Loucy (cell line): Measurements from ENCODE around the gene B4GALT2.
A peak's percentile ranks its signal among the peaks of the same experiment; 100 is the strongest.

Experiments used
- H2AFZ ChIP-seq: fragments of 200-600 bp; sonication (generic); 2 replicates; pipeline ENCODE4 v1.6.0; 2016; ENCODE audit warnings: antibody characterized with exemption, mild to moderate bottlenecking, low read length, moderate library complexity
- H3F3A ChIP-seq: fragments of 200-600 bp; 2 replicates; pipeline ENCODE4 v1.6.0; 2016; ENCODE audit warnings: antibody characterized with exemption, low read depth, mild to moderate bottlenecking
- H3K27me3 ChIP-seq: fragments of 200-600 bp; sonication (generic); 2 replicates; pipeline ENCODE4 v1.6.1; 2014; ENCODE audit warnings: low read length, mild to moderate bottlenecking; ENCODE audit not compliant: insufficient read depth, poor library complexity, severe bottlenecking
- H3K36me3 ChIP-seq: fragments of 200-600 bp; sonication (generic); 2 replicates; pipeline ENCODE4 v1.6.1; 2016; ENCODE audit warnings: low read length; ENCODE audit not compliant: insufficient read depth
- H3K4me1 ChIP-seq: fragments of 200-600 bp; sonication (generic); 2 replicates; pipeline ENCODE4 v1.5.1; 2014; ENCODE audit warnings: low read length, mild to moderate bottlenecking; ENCODE audit not compliant: insufficient read depth, poor library complexity, severe bottlenecking
- H3K4me2 ChIP-seq: fragments of 200-600 bp; sonication (generic); 2 replicates; pipeline ENCODE4 v1.6.0; 2014; ENCODE audit warnings: antibody characterized with exemption, low read length, low read depth, mild to moderate bottlenecking; ENCODE audit not compliant: poor library complexity, severe bottlenecking
- H3K4me3 ChIP-seq: fragments of 200-600 bp; sonication (generic); 2 replicates; pipeline ENCODE4 v1.5.1; 2014; ENCODE audit warnings: low read length, mild to moderate bottlenecking, mixed read lengths; ENCODE audit not compliant: poor library complexity, severe bottlenecking
- H3K79me2 ChIP-seq: fragments of 200-600 bp; sonication (generic); 2 replicates; pipeline ENCODE4 v1.6.1; 2014; ENCODE audit warnings: low read length; ENCODE audit not compliant: insufficient read depth
- H3K9ac ChIP-seq: fragments of 200-600 bp; sonication (generic); 2 replicates; pipeline ENCODE4 v1.6.0; 2014; ENCODE audit warnings: mild to moderate bottlenecking, low read depth, low read length, moderate library complexity; ENCODE audit not compliant: poor library complexity, severe bottlenecking
- H3K9me2 ChIP-seq: fragments of 200-600 bp; sonication (generic); replicated peaks from 2 replicates; pipeline ENCODE4 v1.6.1; 2016; ENCODE audit warnings: low read depth, low read length, mixed read lengths
- H3K9me3 ChIP-seq: fragments of 200-600 bp; sonication (generic); 2 replicates; pipeline ENCODE4 v1.6.1; 2014; ENCODE audit warnings: mild to moderate bottlenecking, antibody characterized with exemption, low read length, low read depth; ENCODE audit not compliant: insufficient read depth
- H4K20me1 ChIP-seq: fragments of 200-600 bp; sonication (generic); 2 replicates; pipeline ENCODE4 v1.6.0; 2014; ENCODE audit warnings: antibody characterized with exemption, low read length, mild to moderate bottlenecking; ENCODE audit not compliant: insufficient read depth, poor library complexity, severe bottlenecking
- CTCF ChIP-seq: fragments of 200-600 bp; sonication (generic); conservative IDR thresholded peaks from 2 replicates; pipeline ENCODE4 v1.5.1; 2014; ENCODE audit warnings: mild to moderate bottlenecking, antibody characterized with exemption, low read length
- EZH2phosphoT487 ChIP-seq: fragments of 200-600 bp; IDR thresholded peaks from 2 replicates; pipeline ENCODE4 v1.6.1; 2018; ENCODE audit warnings: antibody characterized with exemption, mild to moderate bottlenecking, moderate library complexity, borderline replicate concordance

B4GALT2 gene

GRCh38 chr1:43978551-43979260 is at the start of gene B4GALT2:
Gene B4GALT2, plus strand, starts transcription at chr1:43979210. Its CDS starts 1,951 bp downstream, at chr1:43981161.
- H3K4me3 ChIP-seq = peak within 1 kb of the TSS; percentile 78
- no peaks in the 10 kb centered on the region for H3K9me3 ChIP-seq
- H3K9ac ChIP-seq = peak within 1 kb of the TSS; percentile 81
- TF ChIP-seq EZH2phosphoT487 (no peak), CTCF (no peak)
- H2AFZ ChIP-seq = peak within 1 kb of the TSS; percentile 59; the same call in 1 of the 2 replicates
- no peaks in the 10 kb centered on the region for H3K9me2 ChIP-seq
- H3F3A ChIP-seq = no peaks in the 10 kb centered on the region; the same call in 1 of the 2 replicates
- peaks cover 47% of the 10 kb centered on the region for H3K79me2 ChIP-seq
- H3K27me3 ChIP-seq = no peaks in the 10 kb centered on the region
- H3K4me1 ChIP-seq = peaks cover 51% of the 10 kb centered on the region
- peak within 1 kb of the TSS; percentile 93 for H3K4me2 ChIP-seq
- H4K20me1 ChIP-seq = peaks cover 36% of the 10 kb centered on the region
- no peaks in the 10 kb centered on the region for H3K36me3 ChIP-seq

GRCh38 chr1:43930168-43930948 is 48.7 kb upstream of the B4GALT2 start:
- Histone ChIP-seq H3K9me2 (no peaks in the 10 kb centered on the region), H3K4me3 (no peak overlapping the region), H3F3A (no peaks in the 10 kb centered on the region), H3K36me3 (no peaks in the 10 kb centered on the region), H2AFZ (no peak overlapping the region), H3K9ac (no peak overlapping the region), H3K4me1 (no peaks in the 10 kb centered on the region), H3K9me3 (no peaks in the 10 kb centered on the region), H3K79me2 (no peaks in the 10 kb centered on the region), H4K20me1 (no peaks in the 10 kb centered on the region), H3K27me3 (no peaks in the 10 kb centered on the region), H3K4me2 (no peak overlapping the region)
- TF ChIP-seq CTCF (peak; percentile 68), EZH2phosphoT487 (no peak)

- Histone ChIP-seq H3F3A (no peaks in the 10 kb centered on the region), H3K4me1 (no peaks in the 10 kb centered on the region), H2AFZ (no peak overlapping the region), H3K27me3 (no peaks in the 10 kb centered on the region), H3K79me2 (no peaks in the 10 kb centered on the region), H3K9me2 (no peaks in the 10 kb centered on the region), H3K36me3 (no peaks in the 10 kb centered on the region), H3K4me3 (no peak overlapping the region), H4K20me1 (no peaks in the 10 kb centered on the region), H3K9me3 (no peaks in the 10 kb centered on the region), H3K4me2 (no peak overlapping the region), H3K9ac (no peak overlapping the region)
- TF ChIP-seq EZH2phosphoT487 = no peak
- TF ChIP-seq CTCF = no peak
Observed at GRCh38 chr1:43930949-43931275, 48.1 kb upstream of the B4GALT2 start.
